ENCODE data around the gene SYTL4. TPM values are rescaled to one million over a fixed set of nuclear protein-coding genes. Genes with fewer than 3 reads are reported as not detected.

The SYTL4 gene
- total RNA-seq, 2 donors from 2014 or later = 7.1 to 10.6 TPM

Other genes starting within 250 kb of the SYTL4 start
- gene TNMD, start 147.2 kb downstream of the SYTL4 start, total RNA-seq = under 1 TPM in 1 of 2 donors, not detected in 1; 0.43 TPM
- gene TSPAN6, start 95.3 kb downstream of the SYTL4 start, total RNA-seq = 10 to 100 TPM in 1 of 2 donors, 1 to 10 TPM in 1; 7.8 to 11.1 TPM
- 10 to 100 TPM; 34.5 to 40.3 TPM for gene SRPX2, start 87.9 kb downstream of the SYTL4 start, total RNA-seq
- 1 to 10 TPM; 7.4 to 9.3 TPM for gene CSTF2, start 88.3 kb upstream of the SYTL4 start, total RNA-seq
- gene NOX1, start 142.2 kb upstream of the SYTL4 start, total RNA-seq = not detected
- gene XKRX, start 196.8 kb upstream of the SYTL4 start, total RNA-seq = under 1 TPM; 0.14 TPM
- gene ARL13A, start 237.6 kb upstream of the SYTL4 start, total RNA-seq = not detected